SH-SY5Y (cell line): ENCODE results near the gene TSR3.

Experiments
- GATA2 ChIP-seq: IDR thresholded peaks from 2 replicates; pipeline ENCODE4 v1.6.1; 2011; ENCODE audit warnings: mild to moderate bottlenecking, low read depth, low read length
- GATA3 ChIP-seq: IDR thresholded peaks from 2 replicates; pipeline ENCODE4 v1.6.1; 2011; ENCODE audit warnings: low read depth, mild to moderate bottlenecking, low read length, moderate library complexity

GRCh38 chr16:1315081-1316032 lies 36.3 kb downstream of the TSR3 start:
- no peak for TF ChIP-seq GATA3
- no peak for TF ChIP-seq GATA2
